ENCODE measurements around the gene TPX2.
"Not testable (repeated sequence)": the region's sequence is repeated elsewhere in the genome, so short reads cannot be mapped to it uniquely, and the experiment has no call there.

TPX2 gene

GRCh38 chr20:31811796-31812728 is 73.0 kb downstream of the TPX2 start:
- DNase-seq (ENCODE audit: low read depth in 2 of 2, low spot score in 1 of 2) = no peak

- DNase-seq (ENCODE audit: low read depth in 2 of 2, low spot score in 1 of 2) = no peak
Observed at GRCh38 chr20:31813611-31814010, 74.5 kb downstream of the TPX2 start.

GRCh38 chr20:31814142-31814541 is 75.1 kb downstream of the TPX2 start:
- not testable (repeated sequence) for DNase-seq (ENCODE audit: low read depth in 2 of 2, low spot score in 1 of 2)

GRCh38 chr20:31815408-31816188 is 76.5 kb downstream of the TPX2 start:
- DNase-seq (ENCODE audit: low read depth in 2 of 2, low spot score in 1 of 2) = no peak

- DNase-seq (ENCODE audit: low read depth in 2 of 2, low spot score in 1 of 2) = no peak
Observed at GRCh38 chr20:31816221-31816620, 77.1 kb downstream of the TPX2 start.

- DNase-seq (ENCODE audit: low read depth in 2 of 2, low spot score in 1 of 2) = no peak
Observed at GRCh38 chr20:31817461-31817860, 78.4 kb downstream of the TPX2 start.

GRCh38 chr20:31818376-31818908 is 79.4 kb downstream of the TPX2 start:
- no peak for DNase-seq (ENCODE audit: low read depth in 2 of 2, low spot score in 1 of 2)

GRCh38 chr20:31819083-31819784 is 80.1 kb downstream of the TPX2 start, which contains the start of gene MYLK2:
Gene MYLK2, plus strand, starts transcription at chr20:31819356. Its CDS starts 225 bp downstream, at chr20:31819581.
- no peak for DNase-seq (ENCODE audit: low read depth in 2 of 2, low spot score in 1 of 2)

GRCh38 chr20:31820228-31820627 is 81.1 kb downstream of the TPX2 start:
- no peak for DNase-seq (ENCODE audit: low read depth in 2 of 2, low spot score in 1 of 2)

- DNase-seq (ENCODE audit: low read depth in 2 of 2, low spot score in 1 of 2) = no peak
Observed at GRCh38 chr20:31821427-31821826, 82.3 kb downstream of the TPX2 start.

GRCh38 chr20:31822421-31823330 is 83.6 kb downstream of the TPX2 start:
- DNase-seq (ENCODE audit: low read depth in 2 of 2, low spot score in 1 of 2) = peak; percentile 57 to 62

GRCh38 chr20:31823360-31824124 is 84.5 kb downstream of the TPX2 start:
- DNase-seq (ENCODE audit: low read depth in 2 of 2, low spot score in 1 of 2) = no peak

GRCh38 chr20:31824125-31824485 is 85.0 kb downstream of the TPX2 start:
- no peak for DNase-seq (ENCODE audit: low read depth in 2 of 2, low spot score in 1 of 2)

- DNase-seq (ENCODE audit: low read depth in 2 of 2, low spot score in 1 of 2) = no peak
Observed at GRCh38 chr20:31824554-31825313, 85.6 kb downstream of the TPX2 start.

- no peak for DNase-seq (ENCODE audit: low read depth in 2 of 2, low spot score in 1 of 2)
Observed at GRCh38 chr20:31826074-31826473, 87.0 kb downstream of the TPX2 start.

GRCh38 chr20:31827059-31827458 is 88.0 kb downstream of the TPX2 start:
- DNase-seq (ENCODE audit: low read depth in 2 of 2, low spot score in 1 of 2) = no peak

GRCh38 chr20:31828016-31828415 is 88.9 kb downstream of the TPX2 start:
- not testable (repeated sequence) for DNase-seq (ENCODE audit: low read depth in 2 of 2, low spot score in 1 of 2)

- DNase-seq (ENCODE audit: low read depth in 2 of 2, low spot score in 1 of 2) = no peak
Observed at GRCh38 chr20:31829731-31830130, 90.6 kb downstream of the TPX2 start.

Data from stimulated activated CD8-positive, alpha-beta memory T cell treated with anti-CD3 and anti-CD28 coated beads, Interleukin-4, amount 100 ng/mL, for 1 hour (primary cell).